IMR-90 (cell line): Measurements from ENCODE around the gene CHCHD2. TPM values are rescaled to one million over a fixed set of nuclear protein-coding genes. Genes with fewer than 3 reads are reported as not detected.

Source experiments
- ATAC-seq: fragments of 200-7000 bp; cut with Tn5 transposase; 2 replicates; pipeline ENCODE4 v1.9.1; 2020; ENCODE audit warnings: low read depth, mild to moderate bottlenecking, moderate library complexity
- BruUV-seq: library from RNA; stranded (reverse); fragments of 400-500 nt; replicated peaks from 2 replicates; lab custom pipeline; 2021; lab: Mats Ljungman, UMichigan
- CTCF ChIA-PET: fragments of 300-600 bp; formaldehyde crosslinking; extraction: SDS; loops from one replicate; lab custom pipeline; 2021; ENCODE audit warnings: antibody characterized with exemption; lab: Yijun Ruan, JAX
- POLR2A ChIA-PET: fragments of 300-600 bp; sonication (Branson Sonifier 250); formaldehyde crosslinking; loops from one replicate; lab custom pipeline; 2022; ENCODE audit warnings: antibody characterized with exemption; ENCODE audit not compliant: unreplicated experiment; lab: Charles Lee
- DNase-seq: peaks from one replicate; pipeline ENCODE4 v3.0.0; 2013
- H2AFZ ChIP-seq: replicated peaks from 2 replicates; pipeline ENCODE3; 2013; ENCODE audit warnings: low read length, mild to moderate bottlenecking; ENCODE audit not compliant: poor library complexity
- H2AK5ac ChIP-seq: 2 replicates; pipeline ENCODE4 v1.6.1; 2013; ENCODE audit warnings: low read depth, low read length, inconsistent platforms
- H2AK9ac ChIP-seq: replicated peaks from 2 replicates; pipeline ENCODE3; 2013; ENCODE audit warnings: mild to moderate bottlenecking, low read depth, low read length, moderate library complexity; ENCODE audit not compliant: poor library complexity
- H2BK120ac ChIP-seq: 2 replicates; pipeline ENCODE4 v1.6.1; 2013; ENCODE audit warnings: low read depth, low read length, inconsistent platforms
- H2BK15ac ChIP-seq: 3 replicates; pipeline ENCODE4 v1.6.1; 2013; ENCODE audit warnings: low read depth, low read length, inconsistent platforms
- H2BK20ac ChIP-seq: 2 replicates; pipeline ENCODE4 v1.6.1; 2013; ENCODE audit warnings: low read depth, mild to moderate bottlenecking, inconsistent platforms, low read length, moderate library complexity
- H2BK5ac ChIP-seq: 2 replicates; pipeline ENCODE4 v1.6.1; 2013; ENCODE audit warnings: mild to moderate bottlenecking, low read depth, low read length, inconsistent platforms; ENCODE audit not compliant: poor library complexity, severe bottlenecking
- H3K14ac ChIP-seq: replicated peaks from 2 replicates; pipeline ENCODE4 v1.6.1; 2013; ENCODE audit warnings: low read depth, low read length, inconsistent platforms
- H3K18ac ChIP-seq: 2 replicates; pipeline ENCODE4 v1.6.1; 2013; ENCODE audit warnings: low read depth, low read length, control low read depth
- H3K23ac ChIP-seq: 2 replicates; pipeline ENCODE4 v1.6.1; 2013; ENCODE audit warnings: low read depth, low read length, inconsistent platforms
- H3K27ac ChIP-seq: 2 replicates; pipeline ENCODE4 v1.5.1; 2013; ENCODE audit warnings: mild to moderate bottlenecking, control low read depth, low read length; ENCODE audit not compliant: insufficient read depth
- H3K27me3 ChIP-seq: 2 replicates; pipeline ENCODE4 v1.6.1; 2013; ENCODE audit warnings: low read length; ENCODE audit not compliant: control insufficient read depth, insufficient read depth
- H3K36me3 ChIP-seq: 2 replicates; pipeline ENCODE4 v1.6.1; 2013; ENCODE audit warnings: low read length, mixed read lengths; ENCODE audit not compliant: control insufficient read depth, insufficient read depth
- H3K4ac ChIP-seq: 2 replicates; pipeline ENCODE4 v1.6.1; 2013; ENCODE audit warnings: low read depth, low read length, inconsistent platforms
- H3K4me1 ChIP-seq: 2 replicates; pipeline ENCODE4 v1.6.1; 2013; ENCODE audit warnings: low read length, mixed read lengths; ENCODE audit not compliant: control insufficient read depth, insufficient read depth
- H3K4me2 ChIP-seq: 2 replicates; pipeline ENCODE4 v1.6.1; 2013; ENCODE audit warnings: low read depth, mild to moderate bottlenecking, control low read depth, low read length, moderate library complexity
- H3K4me3 ChIP-seq: 2 replicates; pipeline ENCODE4 v1.5.1; 2013; ENCODE audit warnings: low read depth, mild to moderate bottlenecking, control low read depth, low read length, moderate library complexity; ENCODE audit not compliant: insufficient read depth
- H3K56ac ChIP-seq: 2 replicates; pipeline ENCODE4 v1.6.1; 2013; ENCODE audit warnings: low read length, inconsistent platforms; ENCODE audit not compliant: insufficient read depth; ENCODE audit errors: extremely low read depth
- H3K79me1 ChIP-seq, 2 experiments: 2 replicates each; pipeline ENCODE4 v1.6.1; 2013; ENCODE audit warnings: low read length in 2 of 2, inconsistent platforms in 1 of 2, low read depth in 1 of 2
- H3K9ac ChIP-seq: 2 replicates; pipeline ENCODE4 v1.6.1; 2013; ENCODE audit warnings: low read depth, low read length, control low read depth
- H3K9me1 ChIP-seq: 2 replicates; pipeline ENCODE4 v1.6.1; 2013; ENCODE audit warnings: low read length, inconsistent platforms; ENCODE audit not compliant: insufficient read depth
- H3K9me3 ChIP-seq: 2 replicates; pipeline ENCODE4 v1.6.1; 2013; ENCODE audit warnings: low read length; ENCODE audit not compliant: control insufficient read depth, insufficient read depth
- H4K20me1 ChIP-seq: 2 replicates; pipeline ENCODE4 v1.6.1; 2013; ENCODE audit warnings: low read length, inconsistent platforms; ENCODE audit not compliant: insufficient read depth
- H4K5ac ChIP-seq: 2 replicates; pipeline ENCODE4 v1.6.1; 2013; ENCODE audit warnings: mild to moderate bottlenecking, low read depth, low read length, control low read depth
- H4K8ac ChIP-seq, 2 experiments: 2 replicates each; pipeline ENCODE4 v1.6.1; 2013; ENCODE audit warnings: low read depth in 2 of 2, low read length in 2 of 2, control low read depth in 1 of 2, inconsistent platforms in 1 of 2
- H4K91ac ChIP-seq: 2 replicates; pipeline ENCODE4 v1.6.1; 2013; ENCODE audit warnings: low read depth, low read length, inconsistent platforms; ENCODE audit not compliant: insufficient read depth
- BHLHE40 ChIP-seq: fragments of 150-350 bp; IDR thresholded peaks from 2 replicates; pipeline ENCODE4 v1.6.1; 2016; ENCODE audit warnings: mild to moderate bottlenecking, low read depth, low read length
- CHD1 ChIP-seq: IDR thresholded peaks from 2 replicates; pipeline ENCODE4 v1.6.1; 2012; ENCODE audit warnings: low read depth, low read length, improper control_type of control experiment
- FOS ChIP-seq: fragments of 150-350 bp; IDR thresholded peaks from 2 replicates; pipeline ENCODE4 v1.6.1; 2016; ENCODE audit warnings: low read depth, low read length
- MAZ ChIP-seq: IDR thresholded peaks from 2 replicates; pipeline ENCODE4 v1.6.1; 2012; ENCODE audit warnings: low read depth, mild to moderate bottlenecking, low read length, improper control_type of control experiment, moderate library complexity, borderline replicate concordance
- WGBS, 2 experiments: methylation state at CpG; one replicate each; pipeline versions ENCODE4 v1.1.5 to v1.1.7; 2013; ENCODE audit warnings: missing lambda C conversion rate in 2 of 2; ENCODE audit not compliant: insufficient read length in 1 of 2; ENCODE audit errors: extremely low coverage in 2 of 2; 5-methylcytosine and 5-hydroxymethylcytosine counted together
- dilution Hi-C: fragments of 300-500 bp; cut with HindIII; formaldehyde crosslinking; loops from one replicate; pipeline ENCODE4 v1.14.3; 2018; ENCODE audit warnings: low sequenced_read_pairs; ENCODE audit not compliant: unreplicated experiment
- in situ Hi-C: fragments of 300-500 bp; cut with MboI; formaldehyde crosslinking; loops from 3 replicates; pipeline ENCODE4 v1.14.3; 2019; ENCODE audit warnings: low sequenced_read_pairs, inconsistent platforms, mixed read lengths
- intact Hi-C: fragments of 100-400 bp; cut with micrococcal nuclease; formaldehyde crosslinking; loops from 2 replicates; pipeline ENCODE4 v1.10.0; 2022
- polyA plus RNA-seq, 3 experiments: library from polyadenylated mRNA; depleted of rRNA; stranded (reverse); fragments of >200 nt; gene quantifications; 2 replicates each; pipeline ENCODE4 v1.2.3, GENCODE V29; 2012; ENCODE audit warnings: low replicate concordance in 1 of 3
- total RNA-seq: library from RNA; depleted of rRNA; stranded (reverse); fragments of >200 nt; gene quantifications from 2 replicates; pipeline ENCODE4 v1.2.3, GENCODE V29; 2012

Gene CHCHD2
- total and polyA plus RNA-seq, 2 of the 4 experiments (the other 2 are of a cell fraction), result 423 to 522 TPM

DNA sequence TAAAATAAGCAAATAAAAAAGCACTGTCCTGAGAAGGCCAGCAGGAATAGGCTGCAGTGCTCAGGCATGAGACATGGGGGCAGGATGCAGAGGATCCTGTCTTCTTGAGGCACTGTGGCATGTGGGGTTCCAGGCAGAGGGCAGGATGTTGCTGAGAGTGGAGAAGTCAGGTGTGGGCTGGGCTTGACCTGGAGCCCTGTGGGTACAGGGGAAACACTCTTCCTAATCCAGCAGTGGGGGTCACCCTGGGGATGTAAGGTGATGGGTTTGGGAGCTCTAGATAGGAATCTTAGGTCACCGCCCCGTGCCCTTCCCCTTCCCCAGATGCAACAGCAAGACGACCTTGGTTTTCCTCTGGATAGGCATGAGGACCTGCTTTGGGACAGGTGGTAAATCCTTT lies 28.6 kb downstream of the CHCHD2 start:
- no peak overlapping the region for H3K4me2 ChIP-seq
- H4K8ac ChIP-seq, result no peak overlapping the region
- no peak for TF ChIP-seq MAZ
- TF ChIP-seq CHD1, result no peak
- no peak for TF ChIP-seq BHLHE40
- no peak for TF ChIP-seq FOS
- no peaks in the 10 kb centered on the region for H3K9me3 ChIP-seq
- no peak for ATAC-seq
- no peak overlapping the region for H3K27ac ChIP-seq
- H3K14ac ChIP-seq, result no peak overlapping the region
- H2BK5ac ChIP-seq, result no peak overlapping the region
- no peak overlapping the region for H3K18ac ChIP-seq
- H2AK9ac ChIP-seq, result no peak overlapping the region
- H3K4ac ChIP-seq, result no peak overlapping the region
- no peaks in the 10 kb centered on the region for H3K79me1 ChIP-seq
- H3K56ac ChIP-seq, result no peak overlapping the region
- H4K91ac ChIP-seq, result no peak overlapping the region
- H2BK120ac ChIP-seq, result no peak overlapping the region
- POLR2A ChIA-PET, result no interaction called here
- H2AFZ ChIP-seq, result no peak overlapping the region
- in situ Hi-C loops, result loop anchor here (10.0 to 25.0 kb wide), 3 partner anchors 433 to 1315 kb away; partner anchors contain the start of gene SEC61G
- H3K36me3 ChIP-seq, result peaks cover 28% of the 10 kb centered on the region
- no peak for DNase-seq
- H3K9me1 ChIP-seq, result no peaks in the 10 kb centered on the region
- H3K4me3 ChIP-seq, result no peak overlapping the region
- no peak overlapping the region for H3K23ac ChIP-seq
- H4K5ac ChIP-seq, result no peak overlapping the region
- H2BK20ac ChIP-seq, result no peak overlapping the region
- H3K27me3 ChIP-seq, result no peaks in the 10 kb centered on the region
- H4K20me1 ChIP-seq, result no peaks in the 10 kb centered on the region
- dilution Hi-C loops, result no loop called here
- no peak overlapping the region for H2AK5ac ChIP-seq
- CTCF ChIA-PET, result no interaction called here
- BruUV-seq, result no TSS peak
- no peak overlapping the region for H2BK15ac ChIP-seq
- intact Hi-C loops, result no loop called here
- peaks cover 11% of the 10 kb centered on the region for H3K4me1 ChIP-seq
- WGBS, 2 experiments, result no CpG with 5 or more reads among the region's 3 CpGs
- H3K9ac ChIP-seq, result no peak overlapping the region
